HCT116 (cell line): ENCODE measurements around the gene CRACR2A.

Experiments
- CTCF ChIP-seq, 3 experiments: fragments of 200-600 bp in 1 of 3; sonication (generic) in 1 of 3; IDR thresholded peaks in 2 of 3; conservative IDR thresholded peaks in 1 of 3; 2 replicates each; pipeline ENCODE4 v1.5.1; 2012 to 2017; ENCODE audit warnings: low read depth in 2 of 3, low read length in 2 of 3, antibody characterized with exemption in 1 of 3, borderline replicate concordance in 1 of 3, control low read depth in 1 of 3, mild to moderate bottlenecking in 1 of 3, mixed read lengths in 1 of 3, mixed run types in 1 of 3, moderate library complexity in 1 of 3; ENCODE audit not compliant: insufficient read depth in 1 of 3
- REST ChIP-seq: IDR thresholded peaks from 2 replicates; pipeline ENCODE4 v1.6.1; 2012; ENCODE audit warnings: low read depth
- SP1 ChIP-seq: IDR thresholded peaks from 2 replicates; pipeline ENCODE4 v1.6.1; 2012; ENCODE audit warnings: low read depth
- ZNF274 ChIP-seq: fragments of 200-500 bp; sonication (Bioruptor generic); IDR thresholded peaks from 2 replicates; pipeline ENCODE4 v1.6.1; 2014; ENCODE audit warnings: mild to moderate bottlenecking, low read depth, low read length, inconsistent platforms

DNA sequence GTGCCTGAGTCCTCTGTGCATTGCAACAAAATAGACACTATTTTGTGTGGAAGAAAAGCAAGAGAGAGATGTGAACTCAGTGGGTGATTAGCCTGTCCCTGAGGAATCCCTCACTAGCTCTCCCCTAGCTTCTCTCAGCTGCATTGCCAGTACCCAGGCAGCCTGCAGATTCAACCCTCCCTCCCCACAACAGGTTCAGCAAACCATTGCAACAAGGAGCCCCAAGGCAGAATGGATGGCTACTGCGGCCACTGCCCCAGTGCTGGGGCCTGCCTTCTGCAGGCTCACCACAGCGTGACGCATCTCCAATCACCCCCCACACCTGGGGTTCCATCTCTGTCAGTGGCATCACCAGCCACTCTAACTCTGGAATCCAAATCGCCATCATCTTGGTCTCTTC, 2.3 kb downstream of the CRACR2A start:
- no peak for TF ChIP-seq REST
- TF ChIP-seq CTCF (IDR thresholded peaks at IDR 0.05 in 2 of 3, conservative IDR thresholded peaks at IDR 0.05 in 1 of 3; ENCODE audit: borderline replicate concordance in 1 of 3, insufficient read depth in 1 of 3, low read depth in 2 of 3, low read length in 2 of 3) = no peak
- no peak for TF ChIP-seq SP1
- no peak for TF ChIP-seq ZNF274
